ENCODE measurements around the gene VILL.

The VILL gene

DNA sequence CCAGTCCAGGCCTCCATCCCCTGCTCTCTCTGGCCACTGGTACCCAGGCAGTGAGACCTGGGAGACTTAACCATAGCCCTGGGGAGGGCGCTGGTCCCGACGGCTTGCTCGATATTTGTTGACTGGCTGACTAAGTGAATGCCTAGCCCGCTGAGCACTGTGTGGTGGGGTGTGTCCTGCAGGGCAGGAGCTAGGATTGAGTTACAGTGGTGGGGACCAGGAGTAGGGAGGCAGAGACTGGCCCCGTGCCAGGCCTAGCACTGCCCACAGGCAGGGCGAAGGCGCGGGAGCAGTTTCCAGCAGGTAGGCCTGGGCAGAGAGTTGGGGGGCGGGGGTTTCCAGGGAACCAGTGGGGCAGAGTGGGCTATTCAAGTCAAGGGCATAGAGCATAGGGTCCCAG, at the start of gene VILL:
TSS of gene VILL (plus strand) at position 260 of the 400 bp plus-strand sequence. CDS start 2,887 bp downstream, outside the sequence.
- Histone ChIP-seq H3K9ac (ENCODE audit: insufficient read length, low read depth) (no peak within 1 kb of the TSS), H3K36me3 (ENCODE audit: insufficient read depth, insufficient read length, low read length) (no peaks in the 10 kb centered on the region), H3K4me1 (ENCODE audit: insufficient read depth, insufficient read length) (no peaks in the 10 kb centered on the region), H3K4me3 (ENCODE audit: insufficient read length, low read depth) (no peak within 1 kb of the TSS), H3K27me3 (ENCODE audit: insufficient read depth, insufficient read length) (no peaks in the 10 kb centered on the region), H3K9me3 (ENCODE audit: insufficient read depth, low read length) (no peaks in the 10 kb centered on the region)
- no peak for DNase-seq (ENCODE audit: low read depth, low spot score)
- TF ChIP-seq YY1 (IDR thresholded peaks at IDR 0.05; ENCODE audit: insufficient read depth, insufficient read length) (no peak), SUZ12 (IDR thresholded peaks at IDR 0.05; ENCODE audit: extremely low read depth, insufficient read depth, insufficient read length) (no peak), ZNF274 (IDR thresholded peaks at IDR 0.05; ENCODE audit: low read depth, low read length) (no peak)

GRCh38 chr3:37941608-37942508, 48.7 kb upstream of the VILL start:
- no peaks in the 10 kb centered on the region for H3K36me3 ChIP-seq (ENCODE audit: insufficient read depth, insufficient read length, low read length)
- TF ChIP-seq YY1 (IDR thresholded peaks at IDR 0.05; ENCODE audit: insufficient read depth, insufficient read length) (no peak), SUZ12 (IDR thresholded peaks at IDR 0.05; ENCODE audit: extremely low read depth, insufficient read depth, insufficient read length) (no peak), ZNF274 (IDR thresholded peaks at IDR 0.05; ENCODE audit: low read depth, low read length) (no peak)
- H3K9ac ChIP-seq (ENCODE audit: insufficient read length, low read depth), result no peak overlapping the region
- DNase-seq (ENCODE audit: low read depth, low spot score), result no peak
- H3K27me3 ChIP-seq (ENCODE audit: insufficient read depth, insufficient read length), result no peaks in the 10 kb centered on the region
- no peaks in the 10 kb centered on the region for H3K9me3 ChIP-seq (ENCODE audit: insufficient read depth, low read length)
- no peak overlapping the region for H3K4me3 ChIP-seq (ENCODE audit: insufficient read length, low read depth)
- H3K4me1 ChIP-seq (ENCODE audit: insufficient read depth, insufficient read length), result peaks cover 4% of the 10 kb centered on the region

DNA sequence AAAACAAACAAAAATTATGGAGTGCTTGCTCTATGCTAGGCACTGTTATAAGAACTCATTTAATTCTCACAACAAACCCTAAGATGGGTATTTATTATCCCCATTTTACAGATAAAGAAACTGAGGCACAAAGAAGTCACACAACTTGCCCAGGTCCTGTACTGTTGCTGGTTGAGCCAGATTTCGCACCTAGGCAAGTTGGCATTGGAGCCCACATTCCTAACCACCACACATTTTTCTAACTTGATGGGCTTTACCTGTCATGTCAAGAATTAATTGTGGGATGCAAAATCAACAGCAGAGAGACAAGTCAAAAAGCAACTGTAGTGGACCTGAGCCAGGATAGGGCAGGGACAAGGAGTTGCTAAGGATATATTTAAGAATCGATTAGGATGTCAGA, 47.9 kb upstream of the VILL start:
- Histone ChIP-seq H3K9me3 (ENCODE audit: insufficient read depth, low read length) (no peaks in the 10 kb centered on the region), H3K36me3 (ENCODE audit: insufficient read depth, insufficient read length, low read length) (no peaks in the 10 kb centered on the region), H3K27me3 (ENCODE audit: insufficient read depth, insufficient read length) (no peaks in the 10 kb centered on the region), H3K9ac (ENCODE audit: insufficient read length, low read depth) (no peak overlapping the region), H3K4me3 (ENCODE audit: insufficient read length, low read depth) (no peak overlapping the region), H3K4me1 (ENCODE audit: insufficient read depth, insufficient read length) (no peaks in the 10 kb centered on the region)
- DNase-seq (ENCODE audit: low read depth, low spot score), result no peak
- TF ChIP-seq ZNF274 (IDR thresholded peaks at IDR 0.05; ENCODE audit: low read depth, low read length), result no peak
- TF ChIP-seq SUZ12 (IDR thresholded peaks at IDR 0.05; ENCODE audit: extremely low read depth, insufficient read depth, insufficient read length), result no peak
- TF ChIP-seq YY1 (IDR thresholded peaks at IDR 0.05; ENCODE audit: insufficient read depth, insufficient read length), result no peak

GRCh38 chr3:37943126-37943525, 47.5 kb upstream of the VILL start:
- TF ChIP-seq ZNF274 (IDR thresholded peaks at IDR 0.05; ENCODE audit: low read depth, low read length) (no peak), SUZ12 (IDR thresholded peaks at IDR 0.05; ENCODE audit: extremely low read depth, insufficient read depth, insufficient read length) (no peak), YY1 (IDR thresholded peaks at IDR 0.05; ENCODE audit: insufficient read depth, insufficient read length) (no peak)
- Histone ChIP-seq H3K27me3 (ENCODE audit: insufficient read depth, insufficient read length) (no peaks in the 10 kb centered on the region), H3K36me3 (ENCODE audit: insufficient read depth, insufficient read length, low read length) (no peaks in the 10 kb centered on the region), H3K9ac (ENCODE audit: insufficient read length, low read depth) (no peak overlapping the region), H3K4me1 (ENCODE audit: insufficient read depth, insufficient read length) (no peaks in the 10 kb centered on the region), H3K4me3 (ENCODE audit: insufficient read length, low read depth) (no peak overlapping the region), H3K9me3 (ENCODE audit: insufficient read depth, low read length) (no peaks in the 10 kb centered on the region)
- DNase-seq (ENCODE audit: low read depth, low spot score), result no peak

DNA sequence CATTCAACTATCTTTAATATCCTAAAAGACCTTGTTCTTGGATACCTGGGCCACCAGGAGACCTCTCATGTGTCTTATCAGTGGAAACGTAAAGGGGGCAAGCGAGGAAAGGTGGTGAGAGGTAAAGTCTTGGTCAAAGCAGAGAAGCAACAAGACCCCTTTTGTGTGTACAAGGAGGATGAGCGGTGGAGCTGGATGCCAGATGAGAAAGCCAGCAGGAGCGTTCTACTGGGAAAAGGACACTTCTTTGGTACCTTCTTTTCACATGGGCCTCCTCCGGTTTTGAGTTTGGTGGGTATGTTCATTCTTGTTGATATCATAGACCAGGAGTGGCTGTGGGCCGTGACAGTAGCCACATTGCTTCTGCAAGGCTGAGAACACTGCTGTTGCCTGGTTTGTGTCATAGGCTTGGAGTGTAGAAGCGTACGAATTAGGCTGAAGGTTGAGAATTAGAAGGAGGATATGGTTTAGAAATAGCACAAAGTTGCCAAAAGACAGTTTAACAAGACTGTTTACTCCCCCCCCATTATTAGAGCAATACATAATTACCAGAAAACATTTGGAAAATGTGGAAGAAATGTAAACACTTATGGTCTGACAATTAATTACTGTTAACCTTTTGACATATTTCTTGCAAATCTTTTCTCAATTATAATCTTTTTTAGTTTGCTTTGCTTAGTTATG, 46.8 kb upstream of the VILL start:
- H3K9me3 ChIP-seq (ENCODE audit: insufficient read depth, low read length), result no peaks in the 10 kb centered on the region
- TF ChIP-seq ZNF274 (IDR thresholded peaks at IDR 0.05; ENCODE audit: low read depth, low read length) (no peak), YY1 (IDR thresholded peaks at IDR 0.05; ENCODE audit: insufficient read depth, insufficient read length) (no peak), SUZ12 (IDR thresholded peaks at IDR 0.05; ENCODE audit: extremely low read depth, insufficient read depth, insufficient read length) (no peak)
- DNase-seq (ENCODE audit: low read depth, low spot score), result no peak
- H3K4me1 ChIP-seq (ENCODE audit: insufficient read depth, insufficient read length), result no peaks in the 10 kb centered on the region
- H3K36me3 ChIP-seq (ENCODE audit: insufficient read depth, insufficient read length, low read length), result no peaks in the 10 kb centered on the region
- no peaks in the 10 kb centered on the region for H3K27me3 ChIP-seq (ENCODE audit: insufficient read depth, insufficient read length)
- no peak overlapping the region for H3K9ac ChIP-seq (ENCODE audit: insufficient read length, low read depth)
- H3K4me3 ChIP-seq (ENCODE audit: insufficient read length, low read depth), result no peak overlapping the region

GRCh38 chr3:37944391-37944842, 46.2 kb upstream of the VILL start:
- Histone ChIP-seq H3K9me3 (ENCODE audit: insufficient read depth, low read length) (no peaks in the 10 kb centered on the region), H3K36me3 (ENCODE audit: insufficient read depth, insufficient read length, low read length) (no peaks in the 10 kb centered on the region), H3K9ac (ENCODE audit: insufficient read length, low read depth) (no peak overlapping the region), H3K4me3 (ENCODE audit: insufficient read length, low read depth) (no peak overlapping the region), H3K4me1 (ENCODE audit: insufficient read depth, insufficient read length) (no peaks in the 10 kb centered on the region), H3K27me3 (ENCODE audit: insufficient read depth, insufficient read length) (no peaks in the 10 kb centered on the region)
- no peak for DNase-seq (ENCODE audit: low read depth, low spot score)
- no peak for TF ChIP-seq SUZ12 (IDR thresholded peaks at IDR 0.05; ENCODE audit: extremely low read depth, insufficient read depth, insufficient read length)
- TF ChIP-seq ZNF274 (IDR thresholded peaks at IDR 0.05; ENCODE audit: low read depth, low read length), result no peak
- no peak for TF ChIP-seq YY1 (IDR thresholded peaks at IDR 0.05; ENCODE audit: insufficient read depth, insufficient read length)
